CD14-positive monocyte (primary cell): ENCODE results near the gene MLIP. TPM values are rescaled to one million over a fixed set of nuclear protein-coding genes. Genes with fewer than 3 reads are reported as not detected.

Experiments
- DNase-seq, 3 donors: peaks; one replicate each; pipeline ENCODE4 v3.0.0-alpha.2; 2011 to 2022
- H2AFZ ChIP-seq: 2 replicates; pipeline ENCODE4 v1.6.0; 2012; ENCODE audit warnings: mild to moderate bottlenecking, low read depth, low read length, inconsistent platforms; ENCODE audit not compliant: insufficient read depth, poor library complexity, severe bottlenecking
- H3K27ac ChIP-seq, 2 donors: 1 replicate in 1 of 2; 2 replicates in 1 of 2; pipeline ENCODE4 v1.5.1; 2012 to 2013; ENCODE audit warnings: low read length in 2 of 2, control low read depth in 1 of 2, inconsistent platforms in 1 of 2, low read depth in 1 of 2, mild to moderate bottlenecking in 1 of 2
- H3K27me3 ChIP-seq, 2 donors: one replicate each; pipeline versions ENCODE4 v1.6.0 to v1.6.1; 2011 to 2013; ENCODE audit warnings: low read length in 2 of 2; ENCODE audit not compliant: control insufficient read depth in 2 of 2, insufficient read depth in 2 of 2
- H3K36me3 ChIP-seq, 2 donors: replicated peaks in 1 of 2; 1 replicate in 1 of 2; 2 replicates in 1 of 2; pipeline versions ENCODE4 v1.5.1 to v1.6.1; 2012 to 2013; ENCODE audit warnings: low read length in 2 of 2, control low read depth in 1 of 2, inconsistent platforms in 1 of 2, mild to moderate bottlenecking in 1 of 2; ENCODE audit not compliant: insufficient read depth in 2 of 2, control insufficient read depth in 1 of 2
- H3K4me1 ChIP-seq, 2 donors: 1 replicate in 1 of 2; 2 replicates in 1 of 2; pipeline versions ENCODE4 v1.5.1 to v1.6.1; 2012 to 2013; ENCODE audit warnings: low read length in 2 of 2, control low read depth in 1 of 2, inconsistent platforms in 1 of 2, mild to moderate bottlenecking in 1 of 2, moderate library complexity in 1 of 2; ENCODE audit not compliant: insufficient read depth in 2 of 2, control insufficient read depth in 1 of 2
- H3K4me2 ChIP-seq: replicated peaks from 2 replicates; pipeline ENCODE3; 2012; ENCODE audit warnings: low read length, moderate library complexity, mild to moderate bottlenecking; ENCODE audit not compliant: poor library complexity, severe bottlenecking; ENCODE audit errors: extremely low read depth
- H3K4me3 ChIP-seq, 3 experiments: fragments of 200-600 bp in 1 of 3; sonication (generic) in 1 of 3; replicated peaks in 1 of 3; 1 replicate in 2 of 3; 2 replicates in 1 of 3; pipeline ENCODE4 v1.5.1; 2011 to 2013; ENCODE audit warnings: low read length in 3 of 3, mild to moderate bottlenecking in 3 of 3, control low read depth in 2 of 3, low read depth in 2 of 3, inconsistent platforms in 1 of 3, moderate library complexity in 1 of 3
- H3K79me2 ChIP-seq: 2 replicates; pipeline ENCODE4 v1.6.0; 2012; ENCODE audit warnings: mild to moderate bottlenecking, control low read depth, inconsistent platforms, low read length, moderate library complexity; ENCODE audit not compliant: insufficient read depth
- H3K9ac ChIP-seq: 2 replicates; pipeline ENCODE4 v1.6.0; 2017; ENCODE audit warnings: low read length, mild to moderate bottlenecking; ENCODE audit not compliant: insufficient read depth, poor library complexity, severe bottlenecking
- H3K9me3 ChIP-seq, 2 donors: replicated peaks in 1 of 2; 1 replicate in 1 of 2; 2 replicates in 1 of 2; pipeline versions ENCODE4 v1.5.1 to v1.6.1; 2012 to 2013; ENCODE audit warnings: low read length in 2 of 2, control low read depth in 1 of 2; ENCODE audit not compliant: control insufficient read depth in 1 of 2, insufficient read depth in 1 of 2
- H4K20me1 ChIP-seq: 2 replicates; pipeline ENCODE4 v1.6.0; 2012; ENCODE audit warnings: mild to moderate bottlenecking, low read length, control low read depth, moderate library complexity; ENCODE audit not compliant: insufficient read depth
- H3K27ac Mint-ChIP-seq, 7 donors: one replicate each; pipeline ENCODE4 v1.8.0; 2020; ENCODE audit warnings: mild to moderate bottlenecking in 7 of 7, mixed read lengths in 7 of 7, moderate library complexity in 6 of 7, inconsistent platforms in 2 of 7
- H3K27me3 Mint-ChIP-seq, 3 donors: one replicate each; pipeline ENCODE4 v1.8.0; 2021 to 2022; ENCODE audit warnings: low read depth in 3 of 3, mild to moderate bottlenecking in 3 of 3, mixed read lengths in 3 of 3, moderate library complexity in 3 of 3, inconsistent platforms in 1 of 3
- H3K36me3 Mint-ChIP-seq, 2 donors: one replicate each; pipeline ENCODE4 v1.8.0; 2020; ENCODE audit warnings: mixed read lengths in 2 of 2, inconsistent platforms in 1 of 2, mild to moderate bottlenecking in 1 of 2
- H3K4me1 Mint-ChIP-seq: one replicate; pipeline ENCODE4 v1.8.0; 2020; ENCODE audit warnings: mild to moderate bottlenecking, mixed read lengths
- H3K4me3 Mint-ChIP-seq, 2 donors: one replicate each; pipeline ENCODE4 v1.8.0; 2020; ENCODE audit warnings: mild to moderate bottlenecking in 2 of 2, mixed read lengths in 2 of 2, moderate library complexity in 1 of 2
- H3K9me3 Mint-ChIP-seq, 7 donors: one replicate each; pipeline ENCODE4 v1.8.0; 2020 to 2022; ENCODE audit warnings: mixed read lengths in 7 of 7, mild to moderate bottlenecking in 6 of 7, moderate library complexity in 6 of 7, inconsistent platforms in 2 of 7
- WGBS: methylation state at CpG from one replicate; pipeline ENCODE4 v1.1.5; 2013; ENCODE audit warnings: missing lambda C conversion rate; ENCODE audit not compliant: insufficient coverage; 5-methylcytosine and 5-hydroxymethylcytosine counted together
- intact Hi-C, 2 donors: fragments of 100-400 bp; cut with micrococcal nuclease; formaldehyde crosslinking; loops; one replicate each; pipeline versions ENCODE4 v1.15.0 to v1.15.1; 2023
- polyA plus RNA-seq, 3 donors: library from polyadenylated mRNA; depleted of rRNA in 1 of 3; unstranded in 2 of 3; stranded (reverse) in 1 of 3; fragments of 300-500 nt in 2 of 3; fragments of >200 nt in 1 of 3; fragmentation: Illumina TruSeq in 2 of 3; gene quantifications; 1 replicate in 2 of 3; 2 replicates in 1 of 3; pipeline ENCODE4 v1.2.3, GENCODE V29; 2012 to 2021
- TF ChIP-seq, protein P1 (sequence below): fragments of 200-600 bp; IDR thresholded peaks from one replicate; pipeline ENCODE4 v1.8.0; 2022; ENCODE audit warnings: antibody characterized with exemption, mild to moderate bottlenecking

Gene MLIP
- polyA plus RNA-seq, 3 donors = not detected

DNA sequence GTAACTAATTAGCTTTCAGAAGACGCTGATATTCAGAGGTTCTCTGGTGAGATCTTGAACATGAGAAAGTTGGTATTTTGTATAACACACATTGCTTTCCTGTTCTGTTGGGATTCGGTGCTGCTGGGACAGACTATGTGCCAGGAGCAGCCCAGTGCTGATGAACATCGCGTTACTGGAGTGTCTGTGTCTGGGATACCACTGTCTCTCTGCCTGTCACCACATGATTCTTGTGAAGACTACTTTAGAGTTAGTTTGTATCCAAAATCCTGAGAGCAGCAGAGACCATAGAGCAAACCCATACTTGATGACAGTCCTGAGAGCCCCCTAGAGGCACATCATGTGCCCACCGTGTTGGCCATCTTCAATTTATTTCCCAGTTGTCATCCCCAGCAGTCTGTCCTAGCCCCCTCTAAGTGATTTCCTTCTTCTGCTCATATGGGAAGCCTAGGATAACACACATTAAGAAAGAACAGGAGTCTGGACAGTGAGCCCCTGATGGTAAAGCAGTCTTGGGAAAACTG, 155.2 kb downstream of the MLIP start:
- no peak overlapping the region for H2AFZ ChIP-seq
- H3K4me3 ChIP-seq = no peak overlapping the region
- Mint-ChIP-seq H3K9me3 (no peaks in the 10 kb centered on the region), H3K27me3 (peaks cover 0 to 3% (median 0%) of the 10 kb centered on the region in 3 donors), H3K27ac (no peak overlapping the region), H3K4me1 (no peaks in the 10 kb centered on the region), H3K4me3 (no peak overlapping the region), H3K36me3 (no peaks in the 10 kb centered on the region)
- H4K20me1 ChIP-seq = no peaks in the 10 kb centered on the region
- H3K4me2 ChIP-seq = no peak overlapping the region
- no peaks in the 10 kb centered on the region for H3K4me1 ChIP-seq
- TF ChIP-seq, protein P1, sequence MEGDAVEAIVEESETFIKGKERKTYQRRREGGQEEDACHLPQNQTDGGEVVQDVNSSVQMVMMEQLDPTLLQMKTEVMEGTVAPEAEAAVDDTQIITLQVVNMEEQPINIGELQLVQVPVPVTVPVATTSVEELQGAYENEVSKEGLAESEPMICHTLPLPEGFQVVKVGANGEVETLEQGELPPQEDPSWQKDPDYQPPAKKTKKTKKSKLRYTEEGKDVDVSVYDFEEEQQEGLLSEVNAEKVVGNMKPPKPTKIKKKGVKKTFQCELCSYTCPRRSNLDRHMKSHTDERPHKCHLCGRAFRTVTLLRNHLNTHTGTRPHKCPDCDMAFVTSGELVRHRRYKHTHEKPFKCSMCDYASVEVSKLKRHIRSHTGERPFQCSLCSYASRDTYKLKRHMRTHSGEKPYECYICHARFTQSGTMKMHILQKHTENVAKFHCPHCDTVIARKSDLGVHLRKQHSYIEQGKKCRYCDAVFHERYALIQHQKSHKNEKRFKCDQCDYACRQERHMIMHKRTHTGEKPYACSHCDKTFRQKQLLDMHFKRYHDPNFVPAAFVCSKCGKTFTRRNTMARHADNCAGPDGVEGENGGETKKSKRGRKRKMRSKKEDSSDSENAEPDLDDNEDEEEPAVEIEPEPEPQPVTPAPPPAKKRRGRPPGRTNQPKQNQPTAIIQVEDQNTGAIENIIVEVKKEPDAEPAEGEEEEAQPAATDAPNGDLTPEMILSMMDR = no peak
- intact Hi-C loops = no loop called here
- no peaks in the 10 kb centered on the region for H3K27me3 ChIP-seq
- no peaks in the 10 kb centered on the region for H3K79me2 ChIP-seq
- H3K9ac ChIP-seq = no peak overlapping the region
- H3K27ac ChIP-seq = no peak overlapping the region
- H3K36me3 ChIP-seq = no peaks in the 10 kb centered on the region
- whole genome bisulfite sequencing = 80% methylated on average over 2 of the region's 5 CpGs
- no peaks in the 10 kb centered on the region for H3K9me3 ChIP-seq
- DNase-seq = no peak

DNA sequence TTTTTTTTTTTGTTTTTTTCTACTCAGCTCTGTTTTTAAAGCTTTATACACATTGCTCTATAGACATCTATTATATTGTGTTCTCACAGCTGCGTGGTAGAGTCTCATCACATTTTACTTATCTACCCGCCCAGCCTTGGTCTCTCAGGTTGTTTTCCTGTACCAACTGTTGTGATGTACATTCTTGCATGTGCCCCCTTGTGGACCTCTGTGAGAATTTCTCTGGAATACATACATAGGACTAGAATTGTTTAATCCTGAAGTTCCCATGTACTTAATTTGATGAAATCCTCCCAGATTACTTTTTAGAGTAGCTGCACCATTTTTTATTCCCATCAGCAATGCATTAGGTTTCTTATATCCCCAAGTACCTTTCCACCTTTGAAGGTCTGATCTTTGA, 156.6 kb downstream of the MLIP start:
- H3K4me3 Mint-ChIP-seq = no peak overlapping the region
- no peak overlapping the region for H3K27ac Mint-ChIP-seq
- H3K4me1 Mint-ChIP-seq = no peaks in the 10 kb centered on the region
- H3K36me3 Mint-ChIP-seq = no peaks in the 10 kb centered on the region
- peaks cover 0 to 5% (median 0%) of the 10 kb centered on the region in 7 donors for H3K9me3 Mint-ChIP-seq
- Histone ChIP-seq H3K27me3 (no peaks in the 10 kb centered on the region), H3K9ac (no peak overlapping the region), H3K4me3 (no peak overlapping the region), H3K79me2 (no peaks in the 10 kb centered on the region), H3K9me3 (no peaks in the 10 kb centered on the region), H3K36me3 (no peaks in the 10 kb centered on the region), H2AFZ (no peak overlapping the region), H3K27ac (no peak overlapping the region), H3K4me2 (no peak overlapping the region), H3K4me1 (no peaks in the 10 kb centered on the region), H4K20me1 (no peaks in the 10 kb centered on the region)
- no CpG with 5 or more reads among the region's 2 CpGs for WGBS
- TF ChIP-seq, protein P1 = no peak
- no peak for DNase-seq
- H3K27me3 Mint-ChIP-seq = peaks cover 0 to 3% (median 0%) of the 10 kb centered on the region in 3 donors
- intact Hi-C loops = no loop called here
